ENCODE measurements around the gene OPA3.
A peak's percentile ranks its signal among the peaks of the same experiment; 100 is the strongest.

Gene OPA3

GRCh38 chr19:45597425-45598111 is 13.0 kb upstream of the OPA3 start:
- no peak for DNase-seq

- DNase-seq: no peak
These were observed 11.2 kb upstream of the OPA3 start for GRCh38 chr19:45595814-45596213.

GRCh38 chr19:45593520-45593919 is 8.9 kb upstream of the OPA3 start:
- no peak for DNase-seq

- no peak for DNase-seq
These were observed 7.8 kb upstream of the OPA3 start for GRCh38 chr19:45592366-45592765.

- DNase-seq: no peak
These were observed 7.0 kb upstream of the OPA3 start for GRCh38 chr19:45591638-45592005.

GRCh38 chr19:45591004-45591637 is 6.5 kb upstream of the OPA3 start:
- DNase-seq: peak in 2 of 6 experiments; percentile 13

- DNase-seq: peak in 1 of 6 experiments; percentile 12
These were observed 5.8 kb upstream of the OPA3 start for GRCh38 chr19:45590300-45591003.

- no peak for DNase-seq
These were observed 5.2 kb upstream of the OPA3 start for GRCh38 chr19:45589768-45590167.

- DNase-seq: no peak
These were observed 3.3 kb upstream of the OPA3 start for GRCh38 chr19:45587873-45588272.

- DNase-seq: no peak
These were observed 566 bp upstream of the OPA3 start for GRCh38 chr19:45585158-45585577.

GRCh38 chr19:45581576-45581975 is 3.0 kb downstream of the OPA3 start:
- no peak for DNase-seq

- DNase-seq: no peak
These were observed 5.7 kb downstream of the OPA3 start for GRCh38 chr19:45578861-45579260.

GRCh38 chr19:45577111-45577905 is 7.3 kb downstream of the OPA3 start:
- DNase-seq: no peak

GRCh38 chr19:45576682-45577081 is 7.9 kb downstream of the OPA3 start:
- DNase-seq: no peak

GRCh38 chr19:45575216-45575615 is 9.4 kb downstream of the OPA3 start:
- DNase-seq: no peak

- DNase-seq: no peak
These were observed 10.1 kb downstream of the OPA3 start for GRCh38 chr19:45574526-45574925.

- DNase-seq: no peak
These were observed 13.0 kb downstream of the OPA3 start for GRCh38 chr19:45571457-45572220.

- peak; percentile 14 to 46 (median 34) for DNase-seq
These were observed 14.8 kb downstream of the OPA3 start for GRCh38 chr19:45569619-45570421.

GRCh38 chr19:45568732-45569131 is 15.9 kb downstream of the OPA3 start:
- DNase-seq: no peak

- no peak for DNase-seq
These were observed 17.0 kb downstream of the OPA3 start for GRCh38 chr19:45567609-45568008.

GRCh38 chr19:45564131-45564780 is 20.3 kb downstream of the OPA3 start:
- DNase-seq: peak in 3 of 6 experiments; percentile 5 to 24 (median 18)
